ENCODE results near the gene SMIM9.
A peak's percentile ranks its signal among the peaks of the same experiment; 100 is the strongest.

The SMIM9 gene

GRCh38 chrX:154780968-154781367 is 53.5 kb downstream of the SMIM9 start:
- DNase-seq (ENCODE audit: low read depth) = no peak

- DNase-seq (ENCODE audit: low read depth) = peak; percentile 46
Measured at GRCh38 chrX:154779261-154779660, 55.2 kb downstream of the SMIM9 start.

GRCh38 chrX:154776753-154777152 is 57.7 kb downstream of the SMIM9 start:
- no peak for DNase-seq (ENCODE audit: low read depth)

GRCh38 chrX:154775419-154776349 is 58.8 kb downstream of the SMIM9 start:
- no peak for DNase-seq (ENCODE audit: low read depth)

- no peak for DNase-seq (ENCODE audit: low read depth)
Measured at GRCh38 chrX:154774622-154775021, 59.8 kb downstream of the SMIM9 start.
